SK-N-SH (cell line): ENCODE data around the gene MRPL40. TPM values are rescaled to one million over a fixed set of nuclear protein-coding genes. Genes with fewer than 3 reads are reported as not detected.

Experiments
- CTCF ChIA-PET: fragments of 300-600, 350-600 bp; formaldehyde crosslinking; extraction: SDS; loops from one replicate; lab custom pipeline; 2021; lab: Yijun Ruan, JAX
- POLR2A ChIA-PET: fragments of 350-600 bp; sonication (Branson Sonifier 250); formaldehyde crosslinking; extraction: SDS; loops from one replicate; lab custom pipeline; 2020; ENCODE audit warnings: antibody characterized with exemption, inconsistent platforms; lab: Yijun Ruan, JAX
- DNase-seq: peaks from one replicate; pipeline ENCODE4 v3.0.0; 2012
- H2AFZ ChIP-seq: fragments of 200-600 bp; sonication (generic); 2 replicates; pipeline ENCODE4 v1.8.1; 2016; ENCODE audit warnings: antibody characterized with exemption, mild to moderate bottlenecking, low read depth
- H3F3A ChIP-seq: fragments of 200-600 bp; sonication (generic); replicated peaks from 2 replicates; pipeline ENCODE3; 2016; ENCODE audit warnings: antibody characterized with exemption, mild to moderate bottlenecking; ENCODE audit not compliant: insufficient read depth
- H3K27ac ChIP-seq, 2 experiments: fragments of 200-500 bp in 1 of 2; fragments of 200-600 bp in 1 of 2; sonication (Bioruptor generic) in 1 of 2; sonication (generic), shearing (Covaris generic) in 1 of 2; 2 replicates each; pipeline versions ENCODE4 v1.5.1 to v1.6.1; 2014 to 2016; ENCODE audit warnings: low read depth in 2 of 2, inconsistent platforms in 1 of 2, low read length in 1 of 2, mild to moderate bottlenecking in 1 of 2, mixed read lengths in 1 of 2
- H3K27me3 ChIP-seq: fragments of 200-600 bp; sonication (generic), shearing (Covaris generic); 2 replicates; pipeline ENCODE4 v1.6.1; 2016; ENCODE audit warnings: mixed run types; ENCODE audit not compliant: insufficient read depth
- H3K36me3 ChIP-seq, 2 experiments: fragments of 200-500 bp in 1 of 2; fragments of 200-600 bp in 1 of 2; sonication (Bioruptor generic) in 1 of 2; sonication (generic) in 1 of 2; replicated peaks in 1 of 2; 2 replicates each; pipeline versions ENCODE3 to v1.5.1; 2014 to 2016; ENCODE audit warnings: low read length in 1 of 2, mild to moderate bottlenecking in 1 of 2; ENCODE audit not compliant: insufficient read depth in 2 of 2, control insufficient read depth in 1 of 2
- H3K4me1 ChIP-seq, 2 experiments: fragments of 200-500 bp in 1 of 2; fragments of 200-600 bp in 1 of 2; sonication (Bioruptor generic) in 1 of 2; sonication (generic), shearing (Covaris generic) in 1 of 2; 2 replicates each; pipeline versions ENCODE4 v1.5.1 to v1.6.1; 2014 to 2016; ENCODE audit warnings: low read depth in 1 of 2, low read length in 1 of 2, mixed run types in 1 of 2; ENCODE audit not compliant: insufficient read depth in 2 of 2, control insufficient read depth in 1 of 2
- H3K4me2 ChIP-seq: fragments of 200-600 bp; sonication (generic), shearing (Covaris generic); 2 replicates; pipeline ENCODE4 v1.6.1; 2017; ENCODE audit warnings: mixed run types
- H3K4me3 ChIP-seq, 2 experiments: fragments of 200-500 bp in 1 of 2; fragments of 200-600 bp in 1 of 2; sonication (Bioruptor generic) in 1 of 2; sonication (generic), shearing (Covaris generic) in 1 of 2; 2 replicates each; pipeline versions ENCODE4 v1.5.1 to v1.8.1; 2014 to 2016; ENCODE audit warnings: low read depth in 2 of 2, inconsistent platforms in 1 of 2, low read length in 1 of 2, mild to moderate bottlenecking in 1 of 2, mixed read lengths in 1 of 2, moderate library complexity in 1 of 2
- H3K79me2 ChIP-seq: fragments of 200-600 bp; sonication (generic); 2 replicates; pipeline ENCODE4 v1.8.1; 2017; ENCODE audit warnings: mild to moderate bottlenecking; ENCODE audit not compliant: insufficient read depth
- H3K9ac ChIP-seq: fragments of 200-600 bp; sonication (generic); 2 replicates; pipeline ENCODE4 v1.6.1; 2017; ENCODE audit warnings: mixed run types
- H3K9me2 ChIP-seq: fragments of 200-600 bp; sonication (generic); 2 replicates; pipeline ENCODE4 v1.6.1; 2017; ENCODE audit warnings: mixed run types
- H3K9me3 ChIP-seq: fragments of 200-600 bp; sonication (generic); 2 replicates; pipeline ENCODE4 v1.6.1; 2017; ENCODE audit warnings: mixed run types, mild to moderate bottlenecking, moderate library complexity
- H4K20me1 ChIP-seq: fragments of 200-600 bp; sonication (generic); 2 replicates; pipeline ENCODE4 v1.6.1; 2017; ENCODE audit warnings: mild to moderate bottlenecking, mixed run types; ENCODE audit not compliant: insufficient read depth
- CHD2 ChIP-seq: fragments of 150-350 bp; IDR thresholded peaks from 2 replicates; pipeline ENCODE4 v1.6.1; 2018; ENCODE audit warnings: low read length; ENCODE audit not compliant: partially characterized antibody
- ELF1 ChIP-seq: IDR thresholded peaks from 2 replicates; pipeline ENCODE4 v1.4.0; 2012
- EP300 ChIP-seq, 2 experiments: IDR thresholded peaks; 2 replicates each; pipeline versions ENCODE4 v1.4.0 to v1.6.1; 2012; ENCODE audit warnings: borderline replicate concordance in 1 of 2, low read depth in 1 of 2, low read length in 1 of 2
- EZH2phosphoT487 ChIP-seq: fragments of 200-600 bp; sonication (generic); IDR thresholded peaks from 2 replicates; pipeline ENCODE4 v1.6.1; 2017; ENCODE audit warnings: low read depth, mixed run types, mild to moderate bottlenecking, antibody characterized with exemption, moderate library complexity, borderline replicate concordance
- FOSL2 ChIP-seq: IDR thresholded peaks from 2 replicates; pipeline ENCODE4 v1.4.0; 2012; ENCODE audit warnings: low read depth, mild to moderate bottlenecking, moderate library complexity, borderline replicate concordance
- FOXJ3 ChIP-seq: sonication (generic); formaldehyde crosslinking; IDR thresholded peaks from 2 replicates; pipeline ENCODE4 v1.5.1; 2020; ENCODE audit warnings: mild to moderate bottlenecking, missing genetic modification reagents
- GATA2 ChIP-seq: sonication (generic); formaldehyde crosslinking; IDR thresholded peaks from 2 replicates; pipeline ENCODE4 v1.5.0; 2020; ENCODE audit warnings: mild to moderate bottlenecking, missing genetic modification reagents
- IRF3 ChIP-seq: fragments of 150-350 bp; IDR thresholded peaks from 2 replicates; pipeline ENCODE4 v1.6.1; 2016; ENCODE audit warnings: mild to moderate bottlenecking, low read depth, low read length
- MEF2A ChIP-seq: IDR thresholded peaks from 2 replicates; pipeline ENCODE4 v1.4.0; 2012; ENCODE audit warnings: low read depth, borderline replicate concordance
- NRF1 ChIP-seq: IDR thresholded peaks from 2 replicates; pipeline ENCODE4 v1.6.1; 2012; ENCODE audit warnings: low read depth, mild to moderate bottlenecking, low read length
- POLR2AphosphoS5 ChIP-seq: IDR thresholded peaks from 2 replicates; pipeline ENCODE4 v1.6.1; 2012; ENCODE audit warnings: low read depth, low read length
- RAD21 ChIP-seq: IDR thresholded peaks from 2 replicates; pipeline ENCODE4 v1.6.1; 2012; ENCODE audit warnings: mild to moderate bottlenecking, low read length
- RCOR1 ChIP-seq: fragments of 150-350 bp; IDR thresholded peaks from 2 replicates; pipeline ENCODE4 v1.6.1; 2017; ENCODE audit warnings: antibody characterized with exemption, low read length
- REST ChIP-seq: IDR thresholded peaks from 2 replicates; pipeline ENCODE4 v1.6.1; 2012; ENCODE audit warnings: mild to moderate bottlenecking, low read depth, low read length, moderate library complexity
- RXRA ChIP-seq: IDR thresholded peaks from 2 replicates; pipeline ENCODE4 v1.4.0; 2012; ENCODE audit warnings: low read depth, mild to moderate bottlenecking, borderline replicate concordance
- SIN3A ChIP-seq: IDR thresholded peaks from 2 replicates; pipeline ENCODE4 v1.6.1; 2012; ENCODE audit warnings: low read depth, mild to moderate bottlenecking, low read length, moderate library complexity, borderline replicate concordance
- SMC3 ChIP-seq: IDR thresholded peaks from 2 replicates; pipeline ENCODE4 v1.6.1; 2012; ENCODE audit warnings: low read depth, low read length, improper control_type of control experiment
- USF1 ChIP-seq: IDR thresholded peaks from 2 replicates; pipeline ENCODE4 v1.4.0; 2012; ENCODE audit warnings: low read depth, borderline replicate concordance
- YY1 ChIP-seq: IDR thresholded peaks from 2 replicates; pipeline ENCODE4 v1.4.0; 2012; ENCODE audit warnings: low read depth, mild to moderate bottlenecking
- ZBTB33 ChIP-seq: IDR thresholded peaks from 2 replicates; pipeline ENCODE4 v1.4.0; 2012; ENCODE audit warnings: low read depth, borderline replicate concordance
- WGBS: methylation state at CpG from one replicate; pipeline ENCODE4 v1.1.6; 2017; ENCODE audit warnings: low lambda C conversion rate; 5-methylcytosine and 5-hydroxymethylcytosine counted together
- polyA plus RNA-seq, 3 experiments: library from polyadenylated mRNA; depleted of rRNA; stranded (reverse); fragments of >200 nt; gene quantifications; 2 replicates each; pipeline ENCODE4 v1.2.3, GENCODE V29; 2012

MRPL40 gene
- polyA plus RNA-seq, 1 of the 3 experiments (the other 2 are of a cell fraction), result 34.9 TPM

- H3K79me2 ChIP-seq, result peaks cover 99% of the 10 kb centered on the region
- ChIA-PET CTCF (no interaction called here), POLR2A (no interaction called here)
- no peaks in the 10 kb centered on the region for H3K36me3 ChIP-seq
- H3K9me2 ChIP-seq, result no peaks in the 10 kb centered on the region
- H2AFZ ChIP-seq, result no peak overlapping the region
- peaks cover 0 to 16% of the 10 kb centered on the region in 2 experiments; a peak in 1 of 4 replicates for H3K4me1 ChIP-seq
- DNase-seq, result no peak
- WGBS, result 95% methylated on average over 3 of the region's 3 CpGs
- H3K9ac ChIP-seq, result no peak overlapping the region
- H3K27ac ChIP-seq, result no peak overlapping the region
- H3K9me3 ChIP-seq, result no peaks in the 10 kb centered on the region
- no peaks in the 10 kb centered on the region for H3F3A ChIP-seq
- H3K27me3 ChIP-seq, result no peaks in the 10 kb centered on the region
- H4K20me1 ChIP-seq, result peaks cover 59% of the 10 kb centered on the region
- no peak overlapping the region for H3K4me3 ChIP-seq
- H3K4me2 ChIP-seq, result no peak overlapping the region
- no peak for TF ChIP-seq USF1
- no peak for TF ChIP-seq NRF1
- no peak for TF ChIP-seq MEF2A
- no peak for TF ChIP-seq IRF3
- no peak for TF ChIP-seq RXRA
- TF ChIP-seq SMC3, result no peak
- TF ChIP-seq EZH2phosphoT487, result no peak
- TF ChIP-seq YY1, result no peak
- no peak for TF ChIP-seq FOXJ3 (CRISPR knock-in tag)
- TF ChIP-seq POLR2AphosphoS5, result no peak
- no peak for TF ChIP-seq SIN3A
- no peak for TF ChIP-seq RAD21
- no peak for TF ChIP-seq GATA2
- TF ChIP-seq REST, result no peak
- TF ChIP-seq FOSL2, result no peak
- no peak for TF ChIP-seq RCOR1
- no peak for TF ChIP-seq ZBTB33
- TF ChIP-seq ELF1, result no peak
- no peak for TF ChIP-seq CHD2
- no peak for TF ChIP-seq EP300 (IDR thresholded peaks at IDR 0.05; ENCODE audit: borderline replicate concordance in 1 of 2, low read depth in 1 of 2, low read length in 1 of 2)
- TF ChIP-seq, all 33 proteins: peak for 0
These were observed 8.2 kb upstream of the MRPL40 start for GRCh38 chr22:19424186-19424500.
